ENCODE data around the gene PARP14.

PARP14 gene

GRCh38 chr3:122640437-122640999 is 40.1 kb upstream of the PARP14 start:
- TF ChIP-seq ZNF555 (tag by site-specific recombination; conservative IDR thresholded peaks at IDR 0.05) (no peak), ZNF292 (tag by site-specific recombination; IDR thresholded peaks at IDR 0.05; ENCODE audit: borderline replicate concordance, low read depth) (no peak)
- POLR2A ChIA-PET = no interaction called here
- no peak overlapping the region for H3K27ac ChIP-seq (ENCODE audit: extremely low read depth, low read depth, low read length)
- CTCF ChIA-PET = interaction anchor here (0.5 to 1.7 kb wide), 2 partner anchors 39 to 125 kb away, joined by 3 to 5 read pairs; partner anchors contain the start of gene KPNA1
- H3K4me1 ChIP-seq (ENCODE audit: control insufficient read depth, insufficient read depth, low read length) = no peaks in the 10 kb centered on the region
- no peak overlapping the region for H3K4me3 ChIP-seq (ENCODE audit: low read depth, low read length)
- H3K9me3 ChIP-seq (ENCODE audit: control insufficient read depth, insufficient read depth, low read depth, low read length) = no peaks in the 10 kb centered on the region
- no peaks in the 10 kb centered on the region for H3K36me3 ChIP-seq (ENCODE audit: control insufficient read depth in 2 of 2, insufficient read depth in 1 of 2, low read length in 2 of 2)

DNA sequence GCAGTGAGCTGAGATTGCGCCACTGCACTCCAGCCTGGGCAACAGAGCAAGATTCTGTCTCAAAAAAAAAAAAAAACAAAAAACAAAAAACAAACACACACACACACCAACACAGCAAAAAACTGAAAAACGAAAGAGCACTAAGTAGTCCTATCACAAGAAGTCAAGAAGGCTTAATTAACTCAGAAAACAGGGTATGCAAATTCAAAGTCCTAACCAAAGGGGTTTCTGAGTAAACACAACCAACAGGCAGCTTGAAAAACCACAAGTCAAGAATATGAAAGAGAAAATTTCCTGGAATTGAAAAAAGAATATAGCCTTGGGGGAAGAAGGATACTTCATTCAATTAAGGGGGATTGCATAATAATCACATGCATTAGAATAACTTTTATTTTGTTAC is 37.7 kb upstream of the PARP14 start:
- Histone ChIP-seq H3K4me3 (ENCODE audit: low read depth, low read length) (no peak overlapping the region), H3K4me1 (ENCODE audit: control insufficient read depth, insufficient read depth, low read length) (no peaks in the 10 kb centered on the region), H3K9me3 (ENCODE audit: control insufficient read depth, insufficient read depth, low read depth, low read length) (no peaks in the 10 kb centered on the region), H3K27ac (ENCODE audit: extremely low read depth, low read depth, low read length) (no peak overlapping the region), H3K36me3 (ENCODE audit: control insufficient read depth in 2 of 2, insufficient read depth in 1 of 2, low read length in 2 of 2) (no peaks in the 10 kb centered on the region)
- CTCF ChIA-PET = no interaction called here
- POLR2A ChIA-PET = no interaction called here
- TF ChIP-seq, protein P1, sequence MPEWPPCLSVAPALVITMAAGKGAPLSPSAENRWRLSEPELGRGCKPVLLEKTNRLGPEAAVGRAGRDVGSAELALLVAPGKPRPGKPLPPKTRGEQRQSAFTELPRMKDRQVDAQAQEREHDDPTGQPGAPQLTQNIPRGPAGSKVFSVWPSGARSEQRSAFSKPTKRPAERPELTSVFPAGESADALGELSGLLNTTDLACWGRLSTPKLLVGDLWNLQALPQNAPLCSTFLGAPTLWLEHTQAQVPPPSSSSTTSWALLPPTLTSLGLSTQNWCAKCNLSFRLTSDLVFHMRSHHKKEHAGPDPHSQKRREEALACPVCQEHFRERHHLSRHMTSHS (tag by site-specific recombination; IDR thresholded peaks at IDR 0.05) = no peak
- TF ChIP-seq, protein P2, sequence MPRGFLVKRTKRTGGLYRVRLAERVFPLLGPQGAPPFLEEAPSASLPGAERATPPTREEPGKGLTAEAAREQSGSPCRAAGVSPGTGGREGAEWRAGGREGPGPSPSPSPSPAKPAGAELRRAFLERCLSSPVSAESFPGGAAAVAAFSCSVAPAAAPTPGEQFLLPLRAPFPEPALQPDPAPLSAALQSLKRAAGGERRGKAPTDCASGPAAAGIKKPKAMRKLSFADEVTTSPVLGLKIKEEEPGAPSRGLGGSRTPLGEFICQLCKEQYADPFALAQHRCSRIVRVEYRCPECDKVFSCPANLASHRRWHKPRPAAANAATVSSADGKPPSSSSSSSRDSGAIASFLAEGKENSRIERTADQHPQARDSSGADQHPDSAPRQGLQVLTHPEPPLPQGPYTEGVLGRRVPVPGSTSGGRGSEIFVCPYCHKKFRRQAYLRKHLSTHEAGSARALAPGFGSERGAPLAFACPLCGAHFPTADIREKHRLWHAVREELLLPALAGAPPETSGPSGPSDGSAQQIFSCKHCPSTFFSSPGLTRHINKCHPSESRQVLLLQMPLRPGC (tag by site-specific recombination; IDR thresholded peaks at IDR 0.05) = no peak
- TF ChIP-seq GLIS1 (tag by site-specific recombination; IDR thresholded peaks at IDR 0.05) = no peak
- TF ChIP-seq ZNF223 (tag by site-specific recombination; IDR thresholded peaks at IDR 0.05) = no peak
- no peak for TF ChIP-seq ZNF664 (tag by site-specific recombination; IDR thresholded peaks at IDR 0.05)
- no peak for TF ChIP-seq BCL11B (tag by site-specific recombination; IDR thresholded peaks at IDR 0.05; ENCODE audit: low read depth)
- TF ChIP-seq, protein P3, sequence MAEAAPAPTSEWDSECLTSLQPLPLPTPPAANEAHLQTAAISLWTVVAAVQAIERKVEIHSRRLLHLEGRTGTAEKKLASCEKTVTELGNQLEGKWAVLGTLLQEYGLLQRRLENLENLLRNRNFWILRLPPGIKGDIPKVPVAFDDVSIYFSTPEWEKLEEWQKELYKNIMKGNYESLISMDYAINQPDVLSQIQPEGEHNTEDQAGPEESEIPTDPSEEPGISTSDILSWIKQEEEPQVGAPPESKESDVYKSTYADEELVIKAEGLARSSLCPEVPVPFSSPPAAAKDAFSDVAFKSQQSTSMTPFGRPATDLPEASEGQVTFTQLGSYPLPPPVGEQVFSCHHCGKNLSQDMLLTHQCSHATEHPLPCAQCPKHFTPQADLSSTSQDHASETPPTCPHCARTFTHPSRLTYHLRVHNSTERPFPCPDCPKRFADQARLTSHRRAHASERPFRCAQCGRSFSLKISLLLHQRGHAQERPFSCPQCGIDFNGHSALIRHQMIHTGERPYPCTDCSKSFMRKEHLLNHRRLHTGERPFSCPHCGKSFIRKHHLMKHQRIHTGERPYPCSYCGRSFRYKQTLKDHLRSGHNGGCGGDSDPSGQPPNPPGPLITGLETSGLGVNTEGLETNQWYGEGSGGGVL (tag by site-specific recombination; IDR thresholded peaks at IDR 0.05) = no peak
- no peak for TF ChIP-seq SP7 (tag by site-specific recombination; IDR thresholded peaks at IDR 0.05)
- TF ChIP-seq PRDM4 (tag by site-specific recombination; IDR thresholded peaks at IDR 0.05) = no peak
- TF ChIP-seq ZNF677 (tag by site-specific recombination; IDR thresholded peaks at IDR 0.05) = no peak
- TF ChIP-seq ZNF514 (tag by site-specific recombination; IDR thresholded peaks at IDR 0.05) = no peak
- TF ChIP-seq, protein P4, sequence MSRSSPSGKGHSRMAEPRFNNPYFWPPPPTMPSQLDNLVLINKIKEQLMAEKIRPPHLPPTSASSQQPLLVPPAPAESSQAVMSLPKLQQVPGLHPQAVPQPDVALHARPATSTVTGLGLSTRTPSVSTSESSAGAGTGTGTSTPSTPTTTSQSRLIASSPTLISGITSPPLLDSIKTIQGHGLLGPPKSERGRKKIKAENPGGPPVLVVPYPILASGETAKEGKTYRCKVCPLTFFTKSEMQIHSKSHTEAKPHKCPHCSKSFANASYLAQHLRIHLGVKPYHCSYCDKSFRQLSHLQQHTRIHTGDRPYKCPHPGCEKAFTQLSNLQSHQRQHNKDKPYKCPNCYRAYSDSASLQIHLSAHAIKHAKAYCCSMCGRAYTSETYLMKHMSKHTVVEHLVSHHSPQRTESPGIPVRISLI (tag by site-specific recombination; IDR thresholded peaks at IDR 0.05) = no peak
- TF ChIP-seq SALL2 (tag by site-specific recombination; IDR thresholded peaks at IDR 0.05; ENCODE audit: borderline replicate concordance) = no peak
- TF ChIP-seq, protein P5, sequence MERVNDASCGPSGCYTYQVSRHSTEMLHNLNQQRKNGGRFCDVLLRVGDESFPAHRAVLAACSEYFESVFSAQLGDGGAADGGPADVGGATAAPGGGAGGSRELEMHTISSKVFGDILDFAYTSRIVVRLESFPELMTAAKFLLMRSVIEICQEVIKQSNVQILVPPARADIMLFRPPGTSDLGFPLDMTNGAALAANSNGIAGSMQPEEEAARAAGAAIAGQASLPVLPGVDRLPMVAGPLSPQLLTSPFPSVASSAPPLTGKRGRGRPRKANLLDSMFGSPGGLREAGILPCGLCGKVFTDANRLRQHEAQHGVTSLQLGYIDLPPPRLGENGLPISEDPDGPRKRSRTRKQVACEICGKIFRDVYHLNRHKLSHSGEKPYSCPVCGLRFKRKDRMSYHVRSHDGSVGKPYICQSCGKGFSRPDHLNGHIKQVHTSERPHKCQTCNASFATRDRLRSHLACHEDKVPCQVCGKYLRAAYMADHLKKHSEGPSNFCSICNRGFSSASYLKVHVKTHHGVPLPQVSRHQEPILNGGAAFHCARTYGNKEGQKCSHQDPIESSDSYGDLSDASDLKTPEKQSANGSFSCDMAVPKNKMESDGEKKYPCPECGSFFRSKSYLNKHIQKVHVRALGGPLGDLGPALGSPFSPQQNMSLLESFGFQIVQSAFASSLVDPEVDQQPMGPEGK (tag by site-specific recombination; IDR thresholded peaks at IDR 0.05) = no peak
- TF ChIP-seq ZNF571 (tag by site-specific recombination; IDR thresholded peaks at IDR 0.05) = no peak
- TF ChIP-seq, protein P6, sequence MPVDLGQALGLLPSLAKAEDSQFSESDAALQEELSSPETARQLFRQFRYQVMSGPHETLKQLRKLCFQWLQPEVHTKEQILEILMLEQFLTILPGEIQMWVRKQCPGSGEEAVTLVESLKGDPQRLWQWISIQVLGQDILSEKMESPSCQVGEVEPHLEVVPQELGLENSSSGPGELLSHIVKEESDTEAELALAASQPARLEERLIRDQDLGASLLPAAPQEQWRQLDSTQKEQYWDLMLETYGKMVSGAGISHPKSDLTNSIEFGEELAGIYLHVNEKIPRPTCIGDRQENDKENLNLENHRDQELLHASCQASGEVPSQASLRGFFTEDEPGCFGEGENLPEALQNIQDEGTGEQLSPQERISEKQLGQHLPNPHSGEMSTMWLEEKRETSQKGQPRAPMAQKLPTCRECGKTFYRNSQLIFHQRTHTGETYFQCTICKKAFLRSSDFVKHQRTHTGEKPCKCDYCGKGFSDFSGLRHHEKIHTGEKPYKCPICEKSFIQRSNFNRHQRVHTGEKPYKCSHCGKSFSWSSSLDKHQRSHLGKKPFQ (tag by site-specific recombination; IDR thresholded peaks at IDR 0.05) = no peak
- no peak for TF ChIP-seq ZNF660 (tag by site-specific recombination; IDR thresholded peaks at IDR 0.05)
- TF ChIP-seq, protein P7, sequence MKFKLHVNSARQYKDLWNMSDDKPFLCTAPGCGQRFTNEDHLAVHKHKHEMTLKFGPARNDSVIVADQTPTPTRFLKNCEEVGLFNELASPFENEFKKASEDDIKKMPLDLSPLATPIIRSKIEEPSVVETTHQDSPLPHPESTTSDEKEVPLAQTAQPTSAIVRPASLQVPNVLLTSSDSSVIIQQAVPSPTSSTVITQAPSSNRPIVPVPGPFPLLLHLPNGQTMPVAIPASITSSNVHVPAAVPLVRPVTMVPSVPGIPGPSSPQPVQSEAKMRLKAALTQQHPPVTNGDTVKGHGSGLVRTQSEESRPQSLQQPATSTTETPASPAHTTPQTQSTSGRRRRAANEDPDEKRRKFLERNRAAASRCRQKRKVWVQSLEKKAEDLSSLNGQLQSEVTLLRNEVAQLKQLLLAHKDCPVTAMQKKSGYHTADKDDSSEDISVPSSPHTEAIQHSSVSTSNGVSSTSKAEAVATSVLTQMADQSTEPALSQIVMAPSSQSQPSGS (tag by site-specific recombination; IDR thresholded peaks at IDR 0.05; ENCODE audit: low read depth) = no peak
- TF ChIP-seq RBAK (tag by site-specific recombination; IDR thresholded peaks at IDR 0.05) = no peak
